Measurements from ENCODE around the gene SYNPO2.
"Not testable (repeated sequence)": the region's sequence is repeated elsewhere in the genome, so short reads cannot be mapped to it uniquely, and the experiment has no call there.

SYNPO2 gene

DNA sequence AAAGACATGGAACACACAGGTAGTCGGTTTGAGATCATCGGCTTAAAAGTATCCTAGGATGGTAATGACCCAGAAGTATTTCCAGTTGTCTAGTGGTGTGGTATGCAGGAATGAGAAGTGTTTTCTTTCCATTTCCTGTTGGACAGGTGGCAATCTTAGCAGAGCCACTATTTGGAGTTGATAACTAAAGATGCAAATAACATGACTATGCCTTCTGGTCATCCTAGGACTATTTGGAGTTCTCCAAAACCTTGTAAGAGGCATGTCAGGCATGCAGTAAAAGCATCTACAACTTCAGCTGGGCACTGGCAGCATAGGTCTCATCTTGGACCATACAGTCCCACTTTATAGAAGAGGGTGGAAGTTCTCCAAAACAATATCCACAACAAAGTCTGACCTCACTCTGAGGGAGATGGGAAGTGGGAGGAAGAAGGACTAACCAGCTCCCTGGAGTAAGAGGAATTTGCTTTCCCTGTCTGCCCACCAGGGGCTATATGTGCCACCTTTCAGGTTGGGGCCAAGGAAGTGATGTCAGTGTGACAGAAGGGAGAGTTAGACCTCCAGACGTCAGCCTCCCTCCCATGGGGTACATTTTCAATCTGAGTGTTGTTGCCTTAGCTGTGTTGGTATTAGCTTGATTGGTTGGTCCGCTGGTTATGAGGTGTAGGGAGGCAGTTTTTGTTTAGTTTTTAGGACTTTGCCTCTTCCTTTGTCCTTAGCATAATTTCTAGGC is 145.8 kb downstream of the SYNPO2 start:
- no peak for DNase-seq (ENCODE audit: low spot score)

DNA sequence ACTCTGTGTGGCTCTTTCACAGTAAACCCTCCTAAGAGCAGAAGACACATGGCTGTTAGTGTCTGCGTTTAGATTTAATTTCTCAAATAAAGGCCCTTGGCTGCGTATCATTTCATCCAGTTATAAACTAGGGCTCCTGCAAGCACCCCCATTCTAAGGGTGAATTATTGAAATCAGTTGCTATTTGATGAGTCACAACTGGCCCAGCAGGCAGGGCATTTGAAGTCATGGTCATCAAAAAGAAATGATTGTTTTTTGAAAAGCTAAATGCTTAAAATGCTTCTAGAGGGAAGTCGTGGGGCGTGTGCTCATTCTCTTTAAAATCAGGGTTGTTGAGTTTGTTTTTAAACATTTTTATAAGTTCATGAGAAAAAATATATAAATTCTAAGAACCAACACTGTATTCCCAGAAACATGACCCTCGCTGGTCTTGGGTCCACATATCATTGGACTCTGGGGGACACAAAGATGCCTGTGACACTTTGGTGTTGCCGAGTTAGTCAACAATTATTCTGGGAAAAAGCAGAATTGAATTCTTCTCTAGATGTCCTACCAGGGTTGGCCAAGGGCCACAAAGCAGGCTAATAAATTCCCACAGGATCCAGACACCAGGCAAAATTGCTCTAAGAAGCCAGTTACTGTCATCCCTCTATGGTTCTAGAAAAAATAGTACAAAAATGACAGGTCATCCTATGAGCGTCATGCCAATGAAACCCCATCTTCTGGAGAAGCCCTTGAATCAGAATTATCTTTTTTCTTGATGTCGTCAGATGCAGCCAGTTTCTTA is 147.5 kb downstream of the SYNPO2 start:
- no peak for DNase-seq (ENCODE audit: low spot score)

GRCh38 chr4:119037709-119038108 is 149.1 kb downstream of the SYNPO2 start:
- DNase-seq (ENCODE audit: low spot score), result no peak

DNA sequence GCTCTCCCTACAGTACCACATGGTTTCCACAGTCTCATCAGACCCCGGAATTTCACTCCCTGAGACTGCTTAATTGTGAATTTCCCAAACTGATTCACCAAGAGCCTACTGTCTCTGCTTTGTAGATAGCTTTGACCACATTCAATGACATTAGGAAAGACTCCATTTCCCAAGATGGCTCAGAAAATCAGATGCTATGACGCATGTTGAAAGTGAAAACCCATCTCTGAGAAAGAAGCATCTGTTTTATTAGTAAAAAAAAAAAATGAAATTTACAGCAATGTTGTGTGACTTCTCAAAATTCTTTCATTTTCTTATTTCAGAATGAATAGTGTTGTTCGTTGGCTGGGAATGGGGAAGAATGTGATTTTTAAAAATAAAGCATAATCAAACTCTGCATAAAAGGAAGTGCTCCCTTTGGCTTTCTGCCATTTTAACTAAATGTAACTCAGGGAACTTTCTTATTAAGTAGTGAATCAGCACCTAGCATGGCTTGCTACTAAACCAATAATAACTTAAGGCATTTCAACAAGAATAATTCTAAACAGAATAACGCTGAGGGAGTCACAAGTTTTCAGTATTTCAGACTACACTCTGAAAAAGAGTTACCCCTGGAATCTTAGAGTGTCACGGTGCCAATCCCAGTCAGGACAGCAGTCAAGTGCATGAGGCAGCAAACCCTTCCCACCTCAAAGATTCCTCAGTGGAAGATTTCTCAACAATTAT is 149.6 kb downstream of the SYNPO2 start:
- DNase-seq (ENCODE audit: low spot score), result no peak

DNA sequence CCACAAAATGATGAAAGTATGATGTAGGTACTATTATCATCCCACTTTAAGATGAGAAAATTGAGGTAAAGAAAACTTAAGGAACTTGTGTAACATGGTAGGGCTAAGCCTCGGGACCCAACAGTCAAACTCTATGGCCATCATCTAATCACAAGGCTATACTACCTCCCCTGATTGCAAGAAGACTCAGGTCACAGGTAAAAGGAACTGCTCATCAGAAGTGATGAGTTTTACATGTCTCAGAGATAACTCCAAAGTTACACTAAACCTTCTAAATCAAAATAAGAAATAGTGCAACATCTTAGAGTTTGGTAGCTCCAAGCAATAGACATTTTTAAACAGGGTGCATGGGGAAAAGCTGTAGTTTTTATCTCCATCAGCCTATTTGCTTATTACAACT is 150.5 kb downstream of the SYNPO2 start:
- DNase-seq (ENCODE audit: low spot score), result no peak

GRCh38 chr4:119039779-119040178 is 151.1 kb downstream of the SYNPO2 start:
- DNase-seq (ENCODE audit: low spot score), result no peak

DNA sequence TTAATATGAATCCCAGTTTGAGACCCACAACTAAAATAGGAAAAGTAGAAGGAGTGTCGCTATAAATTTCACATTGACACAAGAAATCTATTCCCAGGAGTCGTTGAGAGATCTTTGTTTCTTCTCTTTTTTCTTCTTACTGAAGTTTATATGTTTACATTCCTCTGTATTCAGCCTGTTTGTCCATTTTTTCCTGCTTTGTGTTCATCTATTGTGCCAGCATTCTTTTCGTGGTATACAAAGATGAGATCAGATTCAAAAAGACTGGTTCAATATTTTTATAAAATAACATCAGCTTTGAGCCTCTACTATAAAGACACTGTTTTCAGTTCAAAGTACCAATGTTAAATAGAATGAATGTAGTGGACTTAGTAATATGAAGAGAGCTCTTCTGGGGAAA is 151.6 kb downstream of the SYNPO2 start:
- no peak for DNase-seq (ENCODE audit: low spot score)

DNA sequence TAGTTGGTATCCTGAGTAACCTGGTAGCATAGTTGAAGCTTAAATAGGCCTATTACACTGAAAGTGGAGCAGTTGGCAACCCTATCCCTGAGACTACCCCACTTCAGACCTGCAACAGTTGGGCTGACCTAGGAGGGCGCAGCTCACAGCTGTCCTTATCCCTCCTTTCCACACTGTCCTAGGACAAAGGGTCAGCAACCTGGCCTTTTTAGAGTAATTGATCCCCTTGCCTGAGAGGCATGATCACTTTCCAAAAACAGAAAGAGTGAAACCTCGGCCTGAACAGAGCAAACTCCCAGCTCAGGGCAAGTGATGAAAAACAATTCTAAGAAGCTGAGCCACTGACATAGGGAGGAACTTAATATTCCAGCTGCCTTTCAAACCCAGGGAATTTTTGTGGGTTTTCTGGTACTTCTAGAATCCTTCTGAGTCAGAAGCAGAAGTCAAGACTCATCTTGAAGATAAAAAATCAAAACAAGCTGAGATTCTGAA is 152.1 kb downstream of the SYNPO2 start:
- no peak for DNase-seq (ENCODE audit: low spot score)

DNA sequence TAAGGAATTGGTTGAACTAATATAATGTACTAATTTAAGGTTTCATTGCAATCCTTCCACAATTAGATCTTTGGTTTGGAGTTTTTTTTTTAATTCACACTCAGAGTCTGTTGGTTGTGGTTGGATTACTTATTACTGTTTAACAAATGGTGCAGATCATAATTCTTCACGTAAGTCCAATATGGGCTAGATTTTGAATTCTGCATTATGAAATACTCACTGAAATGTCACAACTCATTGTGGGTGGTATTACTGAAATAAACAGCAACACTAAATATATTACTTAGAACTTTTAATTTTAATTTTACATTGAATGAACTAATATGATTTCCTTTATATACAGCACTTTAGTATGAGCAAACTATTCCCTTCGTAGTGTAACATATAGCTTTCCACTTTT is 152.7 kb downstream of the SYNPO2 start:
- DNase-seq (ENCODE audit: low spot score), result no peak

GRCh38 chr4:119041951-119042560 is 153.4 kb downstream of the SYNPO2 start:
- no peak for DNase-seq (ENCODE audit: low spot score)

DNA sequence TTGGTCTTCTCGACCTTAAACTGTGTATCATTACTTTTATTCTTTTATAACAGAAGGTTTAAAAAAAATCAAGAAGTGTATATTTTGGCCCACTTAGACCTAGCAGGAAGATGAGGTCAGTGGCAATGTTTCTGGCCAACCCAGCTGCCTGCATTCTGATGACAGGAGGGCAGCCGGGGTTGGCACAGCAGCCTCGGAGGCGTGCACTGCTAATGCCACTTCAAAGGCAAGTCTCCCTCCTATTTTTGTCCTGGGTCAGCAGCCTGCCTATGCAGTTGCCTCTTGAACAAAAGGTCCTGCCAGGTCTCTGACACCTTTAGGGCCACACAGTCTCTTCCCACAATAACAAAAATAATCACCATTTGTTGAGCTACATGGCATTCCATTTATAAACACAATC is 157.6 kb downstream of the SYNPO2 start:
- DNase-seq (ENCODE audit: low spot score), result no peak

DNA sequence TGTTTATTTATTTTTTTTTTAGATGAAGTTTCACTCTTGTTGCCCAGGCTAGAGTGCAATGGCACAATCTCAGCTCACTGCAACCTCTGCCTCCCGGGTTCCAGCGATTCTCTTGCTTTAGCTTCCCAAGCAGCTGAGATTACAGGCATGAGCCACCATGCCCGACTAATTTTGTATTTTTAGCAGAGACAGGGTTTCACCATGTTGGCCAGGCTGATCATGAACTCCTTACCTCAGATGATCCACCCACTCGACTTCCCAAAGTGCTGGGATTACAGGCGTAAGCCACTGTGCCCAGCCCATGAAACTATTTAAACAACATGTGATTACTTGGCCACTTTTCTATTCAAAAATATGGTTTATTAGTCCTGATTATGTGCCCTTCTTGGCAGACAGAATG is 158.4 kb downstream of the SYNPO2 start:
- not testable (repeated sequence) for DNase-seq (ENCODE audit: low spot score)

DNA sequence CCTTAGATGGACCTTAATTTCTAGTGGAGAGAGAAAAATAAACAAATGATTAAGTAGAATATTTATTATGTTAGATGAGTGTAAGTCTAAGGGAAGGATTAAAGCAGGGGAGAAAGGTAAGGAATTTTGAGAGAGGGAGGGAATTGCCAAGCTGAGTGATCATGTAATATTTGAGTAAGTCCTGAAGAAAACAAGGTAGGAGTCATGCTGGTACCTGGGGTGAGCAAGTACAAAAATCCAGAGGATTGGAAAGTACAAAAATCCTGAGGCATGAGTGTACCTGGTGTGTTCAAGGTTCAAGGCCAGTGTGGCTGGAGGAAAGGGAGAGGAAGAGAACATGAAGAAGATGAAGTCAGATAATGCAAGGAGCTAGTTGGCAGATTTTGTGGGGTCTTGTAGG is 159.8 kb downstream of the SYNPO2 start:
- no peak for DNase-seq (ENCODE audit: low spot score)

DNA sequence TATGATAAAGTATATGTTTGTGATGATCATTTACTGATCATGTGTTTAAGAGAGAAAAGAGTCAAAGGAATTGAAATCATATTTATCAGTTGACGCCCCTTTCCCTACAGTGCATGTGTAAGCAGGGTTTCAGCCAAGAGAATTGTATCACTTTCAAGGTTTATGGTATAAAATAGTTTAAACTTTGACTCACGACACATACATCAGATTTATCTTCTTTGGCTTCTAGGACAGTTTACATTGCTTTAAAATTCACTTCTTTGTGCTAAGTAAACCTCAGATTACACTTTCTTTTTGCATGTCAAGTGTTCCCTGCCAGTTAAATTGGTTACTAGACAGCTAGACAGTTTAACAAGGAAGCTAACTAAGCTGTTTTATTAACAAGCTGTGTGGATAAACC is 160.7 kb downstream of the SYNPO2 start:
- DNase-seq (ENCODE audit: low spot score), result no peak

GRCh38 chr4:119050527-119051090 is 162.0 kb downstream of the SYNPO2 start:
- no peak for DNase-seq (ENCODE audit: low spot score)

- DNase-seq (ENCODE audit: low spot score), result no peak
These were observed 164.6 kb downstream of the SYNPO2 start for GRCh38 chr4:119053245-119053644.

- DNase-seq (ENCODE audit: low spot score), result no peak
These were observed 165.3 kb downstream of the SYNPO2 start for GRCh38 chr4:119053997-119054396.

DNA sequence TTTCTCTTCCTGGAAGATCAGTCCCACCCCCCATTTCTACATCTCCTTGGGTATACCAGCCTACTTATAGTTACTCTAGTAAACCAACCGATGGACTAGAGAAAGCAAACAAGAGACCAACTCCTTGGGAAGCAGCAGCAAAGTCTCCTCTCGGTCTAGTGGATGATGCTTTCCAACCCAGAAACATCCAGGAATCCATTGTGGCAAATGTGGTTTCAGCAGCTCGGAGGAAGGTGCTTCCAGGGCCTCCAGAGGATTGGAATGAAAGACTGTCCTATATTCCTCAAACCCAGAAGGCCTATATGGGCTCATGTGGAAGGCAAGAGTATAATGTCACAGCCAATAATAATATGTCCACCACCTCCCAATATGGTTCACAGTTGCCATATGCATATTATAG is 168.8 kb downstream of the SYNPO2 start:
- no peak for DNase-seq (ENCODE audit: low spot score)

- no peak for DNase-seq (ENCODE audit: low spot score)
These were observed 170.6 kb downstream of the SYNPO2 start for GRCh38 chr4:119059221-119059620.

GRCh38 chr4:119067125-119067524 is 178.5 kb downstream of the SYNPO2 start:
- not testable (repeated sequence) for DNase-seq (ENCODE audit: low spot score)

GRCh38 chr4:119067670-119068360 is 179.2 kb downstream of the SYNPO2 start:
- not testable (repeated sequence) for DNase-seq (ENCODE audit: low spot score)
